Parathyroid adenoma (tissue), 2 donors: ENCODE data around the gene SLC22A14.

ENCODE experiments used
- H2AFZ ChIP-seq: fragments of 300-600 bp; sonication (generic); one replicate; pipeline ENCODE4 v1.7.0; 2017; ENCODE audit warnings: antibody characterized with exemption, mild to moderate bottlenecking
- H3K27ac ChIP-seq: fragments of 300-600 bp; sonication (generic); one replicate; pipeline ENCODE4 v1.7.0; 2017
- H3K27me3 ChIP-seq: fragments of 300-600 bp; sonication (generic); one replicate; pipeline ENCODE4 v1.7.0; 2017; ENCODE audit warnings: low read length; ENCODE audit not compliant: control insufficient read depth, insufficient read depth
- H3K36me3 ChIP-seq: fragments of 300-600 bp; sonication (generic); one replicate; pipeline ENCODE4 v1.7.0; 2017; ENCODE audit warnings: low read length; ENCODE audit not compliant: control insufficient read depth, insufficient read depth
- H3K4me1 ChIP-seq: fragments of 300-600 bp; sonication (generic); one replicate; pipeline ENCODE4 v1.7.0; 2017; ENCODE audit warnings: control low read depth
- H3K4me2 ChIP-seq: fragments of 300-600 bp; sonication (generic); one replicate; pipeline ENCODE4 v1.7.0; 2017; ENCODE audit warnings: low read length
- H3K4me3 ChIP-seq: fragments of 300-600 bp; sonication (generic); one replicate; pipeline ENCODE4 v1.7.0; 2017; ENCODE audit warnings: low read depth, low read length
- H3K79me2 ChIP-seq: fragments of 300-600 bp; sonication (generic); one replicate; pipeline ENCODE4 v1.7.0; 2017; ENCODE audit warnings: control low read depth
- H3K9ac ChIP-seq: fragments of 300-600 bp; sonication (generic); one replicate; pipeline ENCODE4 v1.7.0; 2017; ENCODE audit warnings: mild to moderate bottlenecking
- H3K9me3 ChIP-seq: fragments of 300-600 bp; sonication (generic); one replicate; pipeline ENCODE4 v1.7.0; 2017; ENCODE audit warnings: low read length; ENCODE audit not compliant: control insufficient read depth
- TF ChIP-seq, protein P1 (sequence below): fragments of 300-600 bp; sonication (generic); IDR thresholded peaks from one replicate; pipeline ENCODE4 v1.7.0; 2017; ENCODE audit warnings: antibody characterized with exemption, mild to moderate bottlenecking
- donor health status: primary hyperparathyroidism.

The SLC22A14 gene

GRCh38 chr3:38306941-38307340 is 24.8 kb downstream of the SLC22A14 start:
- Histone ChIP-seq H3K79me2 (no peaks in the 10 kb centered on the region), H3K27me3 (no peaks in the 10 kb centered on the region), H3K9ac (no peak overlapping the region), H3K4me1 (no peaks in the 10 kb centered on the region), H2AFZ (no peak overlapping the region), H3K9me3 (no peaks in the 10 kb centered on the region), H3K4me3 (no peak overlapping the region), H3K27ac (no peak overlapping the region), H3K36me3 (no peaks in the 10 kb centered on the region), H3K4me2 (no peak overlapping the region)
- TF ChIP-seq, protein P1, sequence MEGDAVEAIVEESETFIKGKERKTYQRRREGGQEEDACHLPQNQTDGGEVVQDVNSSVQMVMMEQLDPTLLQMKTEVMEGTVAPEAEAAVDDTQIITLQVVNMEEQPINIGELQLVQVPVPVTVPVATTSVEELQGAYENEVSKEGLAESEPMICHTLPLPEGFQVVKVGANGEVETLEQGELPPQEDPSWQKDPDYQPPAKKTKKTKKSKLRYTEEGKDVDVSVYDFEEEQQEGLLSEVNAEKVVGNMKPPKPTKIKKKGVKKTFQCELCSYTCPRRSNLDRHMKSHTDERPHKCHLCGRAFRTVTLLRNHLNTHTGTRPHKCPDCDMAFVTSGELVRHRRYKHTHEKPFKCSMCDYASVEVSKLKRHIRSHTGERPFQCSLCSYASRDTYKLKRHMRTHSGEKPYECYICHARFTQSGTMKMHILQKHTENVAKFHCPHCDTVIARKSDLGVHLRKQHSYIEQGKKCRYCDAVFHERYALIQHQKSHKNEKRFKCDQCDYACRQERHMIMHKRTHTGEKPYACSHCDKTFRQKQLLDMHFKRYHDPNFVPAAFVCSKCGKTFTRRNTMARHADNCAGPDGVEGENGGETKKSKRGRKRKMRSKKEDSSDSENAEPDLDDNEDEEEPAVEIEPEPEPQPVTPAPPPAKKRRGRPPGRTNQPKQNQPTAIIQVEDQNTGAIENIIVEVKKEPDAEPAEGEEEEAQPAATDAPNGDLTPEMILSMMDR, result no peak

GRCh38 chr3:38307599-38307998 is 25.5 kb downstream of the SLC22A14 start:
- Histone ChIP-seq H3K9me3 (no peaks in the 10 kb centered on the region), H2AFZ (no peak overlapping the region), H3K27ac (no peak overlapping the region), H3K4me2 (no peak overlapping the region), H3K79me2 (no peaks in the 10 kb centered on the region), H3K4me3 (no peak overlapping the region), H3K27me3 (no peaks in the 10 kb centered on the region), H3K9ac (no peak overlapping the region), H3K36me3 (no peaks in the 10 kb centered on the region), H3K4me1 (no peaks in the 10 kb centered on the region)
- TF ChIP-seq, protein P1, result no peak

- H2AFZ ChIP-seq, result no peak overlapping the region
- H3K79me2 ChIP-seq, result no peaks in the 10 kb centered on the region
- no peaks in the 10 kb centered on the region for H3K4me1 ChIP-seq
- no peaks in the 10 kb centered on the region for H3K27me3 ChIP-seq
- H3K27ac ChIP-seq, result no peak overlapping the region
- no peak overlapping the region for H3K4me2 ChIP-seq
- H3K9ac ChIP-seq, result no peak overlapping the region
- no peak overlapping the region for H3K4me3 ChIP-seq
- TF ChIP-seq, protein P1, result no peak
- no peaks in the 10 kb centered on the region for H3K9me3 ChIP-seq
- H3K36me3 ChIP-seq, result no peaks in the 10 kb centered on the region
These were observed 26.4 kb downstream of the SLC22A14 start for GRCh38 chr3:38308456-38308855.

GRCh38 chr3:38311476-38311875 is 29.4 kb downstream of the SLC22A14 start:
- Histone ChIP-seq H3K9me3 (no peaks in the 10 kb centered on the region), H2AFZ (no peak overlapping the region), H3K4me3 (no peak overlapping the region), H3K4me2 (no peak overlapping the region), H3K27me3 (no peaks in the 10 kb centered on the region), H3K4me1 (no peaks in the 10 kb centered on the region), H3K36me3 (no peaks in the 10 kb centered on the region), H3K27ac (no peak overlapping the region), H3K9ac (no peak overlapping the region), H3K79me2 (no peaks in the 10 kb centered on the region)
- TF ChIP-seq, protein P1, result no peak

DNA sequence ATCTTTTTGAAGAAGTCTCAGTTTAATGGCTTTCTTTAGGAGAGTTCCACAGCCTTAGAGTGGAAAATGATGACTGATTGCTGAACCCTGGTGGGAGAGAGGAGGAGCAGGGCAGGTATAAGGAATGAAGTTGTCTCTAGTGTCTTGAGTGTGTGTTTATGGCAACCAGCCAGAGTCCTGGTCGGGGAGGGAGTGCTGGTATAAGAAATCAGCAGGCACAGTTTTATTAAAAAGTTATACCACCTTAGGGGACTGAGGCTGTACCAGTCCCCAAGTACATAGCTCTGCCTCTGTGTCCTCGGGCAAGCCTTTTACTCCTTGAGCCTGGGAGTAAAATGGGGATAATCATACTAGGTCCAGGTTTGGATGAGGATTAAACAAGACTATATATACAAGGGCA is 29.8 kb downstream of the SLC22A14 start:
- no peak overlapping the region for H3K27ac ChIP-seq
- no peaks in the 10 kb centered on the region for H3K36me3 ChIP-seq
- H3K9me3 ChIP-seq, result no peaks in the 10 kb centered on the region
- H3K4me3 ChIP-seq, result no peak overlapping the region
- no peak overlapping the region for H3K9ac ChIP-seq
- H3K4me2 ChIP-seq, result no peak overlapping the region
- TF ChIP-seq, protein P1, result no peak
- H2AFZ ChIP-seq, result no peak overlapping the region
- H3K27me3 ChIP-seq, result no peaks in the 10 kb centered on the region
- H3K4me1 ChIP-seq, result no peaks in the 10 kb centered on the region
- no peaks in the 10 kb centered on the region for H3K79me2 ChIP-seq
